Measurements from ENCODE around the gene BMP7.

The BMP7 gene

DNA sequence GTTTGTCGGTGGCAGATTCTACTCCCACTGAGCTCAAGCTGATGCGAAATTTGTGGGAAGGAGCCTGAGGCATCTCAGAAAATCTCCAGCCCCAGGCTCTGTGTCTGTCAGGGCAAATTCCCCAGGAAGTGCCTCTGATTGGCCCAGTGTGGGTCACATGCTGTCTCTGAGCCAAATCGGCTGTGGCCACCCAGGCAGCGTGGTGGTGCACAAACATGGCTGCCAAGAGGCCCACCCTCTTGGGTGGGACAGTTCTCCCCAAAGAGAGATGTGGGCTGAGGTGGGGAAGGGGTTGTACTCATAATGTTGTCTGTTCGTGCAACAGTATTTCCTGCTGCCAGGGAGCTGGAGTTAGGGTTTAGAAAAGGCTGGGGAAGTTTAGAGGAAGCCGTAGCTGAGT lies 130.6 kb downstream of the BMP7 start:
- H3K27ac ChIP-seq = no peak overlapping the region
- no peak overlapping the region for H3K4me3 ChIP-seq
- no peak for DNase-seq (ENCODE audit: low spot score)
- TF ChIP-seq, protein P1, sequence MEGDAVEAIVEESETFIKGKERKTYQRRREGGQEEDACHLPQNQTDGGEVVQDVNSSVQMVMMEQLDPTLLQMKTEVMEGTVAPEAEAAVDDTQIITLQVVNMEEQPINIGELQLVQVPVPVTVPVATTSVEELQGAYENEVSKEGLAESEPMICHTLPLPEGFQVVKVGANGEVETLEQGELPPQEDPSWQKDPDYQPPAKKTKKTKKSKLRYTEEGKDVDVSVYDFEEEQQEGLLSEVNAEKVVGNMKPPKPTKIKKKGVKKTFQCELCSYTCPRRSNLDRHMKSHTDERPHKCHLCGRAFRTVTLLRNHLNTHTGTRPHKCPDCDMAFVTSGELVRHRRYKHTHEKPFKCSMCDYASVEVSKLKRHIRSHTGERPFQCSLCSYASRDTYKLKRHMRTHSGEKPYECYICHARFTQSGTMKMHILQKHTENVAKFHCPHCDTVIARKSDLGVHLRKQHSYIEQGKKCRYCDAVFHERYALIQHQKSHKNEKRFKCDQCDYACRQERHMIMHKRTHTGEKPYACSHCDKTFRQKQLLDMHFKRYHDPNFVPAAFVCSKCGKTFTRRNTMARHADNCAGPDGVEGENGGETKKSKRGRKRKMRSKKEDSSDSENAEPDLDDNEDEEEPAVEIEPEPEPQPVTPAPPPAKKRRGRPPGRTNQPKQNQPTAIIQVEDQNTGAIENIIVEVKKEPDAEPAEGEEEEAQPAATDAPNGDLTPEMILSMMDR (IDR thresholded peaks at IDR 0.05) = no peak

DNA sequence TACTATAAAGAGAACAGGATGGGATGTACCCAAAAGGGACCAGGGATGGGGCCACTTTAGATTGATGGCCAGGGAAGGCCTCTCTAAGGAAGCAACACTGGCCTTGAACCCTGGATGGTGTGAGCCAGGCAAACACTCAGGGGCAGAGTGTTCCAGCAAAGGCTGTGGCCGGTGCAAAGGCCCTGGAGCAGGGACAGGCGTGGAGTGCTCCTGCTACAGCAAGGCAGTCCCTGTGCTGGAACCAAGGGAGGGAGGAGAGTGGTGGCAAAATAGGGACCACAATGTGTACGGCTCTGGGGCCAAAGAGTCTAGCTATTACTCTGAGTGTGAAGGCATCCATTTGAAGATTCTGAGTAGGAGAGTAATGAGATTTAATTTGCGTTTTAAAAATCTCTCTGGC lies 131.6 kb downstream of the BMP7 start:
- H3K27ac ChIP-seq = no peak overlapping the region
- H3K4me3 ChIP-seq = no peak overlapping the region
- DNase-seq (ENCODE audit: low spot score) = no peak
- TF ChIP-seq, protein P1 (IDR thresholded peaks at IDR 0.05) = no peak

DNA sequence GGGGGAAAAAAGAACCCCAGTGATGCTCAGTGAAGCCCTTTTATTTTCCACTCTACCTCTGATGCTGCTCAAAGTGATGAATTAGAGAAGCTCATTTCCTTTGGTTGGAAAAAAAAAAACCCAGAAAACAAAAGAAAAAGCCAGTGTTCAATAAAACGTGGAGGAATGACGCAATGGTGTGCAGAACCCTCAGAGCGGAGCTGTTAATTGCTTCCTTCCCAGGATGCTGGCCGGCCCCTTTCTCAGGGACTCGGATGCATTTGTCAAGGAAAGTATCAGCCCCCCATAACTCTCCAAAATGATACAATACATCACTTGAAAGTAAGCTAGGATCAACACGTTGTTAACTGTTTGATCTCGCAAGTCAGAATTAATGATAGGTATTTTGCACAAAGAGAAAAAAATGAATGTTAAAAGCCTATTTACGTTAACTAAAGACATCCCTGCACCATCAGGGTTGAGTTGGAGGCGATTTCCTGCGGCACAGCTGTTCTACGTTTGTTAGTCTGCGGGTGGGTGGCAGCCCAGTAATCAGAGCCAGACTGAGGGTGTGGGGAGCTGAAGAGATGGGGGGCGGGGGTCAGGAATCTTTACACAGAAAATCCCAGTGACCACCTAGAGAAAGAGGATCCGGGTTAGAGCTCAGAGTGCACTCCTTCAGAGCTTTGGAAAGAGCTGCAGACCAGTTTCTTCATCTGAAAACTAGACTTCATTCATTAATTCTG lies 132.4 kb downstream of the BMP7 start:
- Histone ChIP-seq H3K4me3 (no peak overlapping the region), H3K27ac (no peak overlapping the region)
- TF ChIP-seq, protein P1 (IDR thresholded peaks at IDR 0.05) = no peak
- DNase-seq (ENCODE audit: low spot score) = no peak

DNA sequence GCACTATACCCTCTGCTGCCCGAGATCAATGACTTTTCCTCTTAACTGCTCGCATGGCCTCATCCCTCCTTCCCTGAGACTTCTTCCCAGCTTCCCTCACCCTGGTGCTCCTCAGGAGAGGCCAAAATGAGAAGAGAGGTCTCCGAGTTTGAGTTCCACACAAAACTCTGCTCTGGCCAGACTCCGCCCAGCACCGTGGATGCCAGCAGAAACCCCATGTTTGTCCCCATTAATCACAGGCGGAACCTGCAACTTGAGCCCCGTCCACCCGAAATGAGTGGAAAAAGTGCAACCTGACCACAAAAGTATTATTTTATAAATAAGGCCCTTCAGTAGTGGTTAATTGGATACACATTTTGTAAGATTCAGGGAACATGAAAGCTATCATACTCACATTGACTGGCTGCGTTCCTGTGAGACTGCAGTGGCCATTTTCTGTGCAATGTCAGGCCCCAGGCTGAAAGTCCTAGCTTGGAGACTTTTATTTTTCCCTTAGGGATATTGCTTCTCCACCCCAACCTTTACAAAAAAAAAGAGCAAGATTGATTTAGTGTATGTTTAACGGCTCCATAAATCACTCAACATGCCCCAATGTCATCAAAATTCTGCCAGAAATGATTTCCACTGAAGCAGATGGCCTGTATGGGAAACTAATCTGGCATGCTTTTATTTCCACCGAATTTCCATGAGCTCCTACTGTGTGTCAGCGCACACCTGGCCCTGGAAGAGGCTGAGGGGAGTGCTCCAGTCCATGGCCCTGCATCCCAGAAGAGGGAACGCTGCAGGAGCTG lies 134.6 kb downstream of the BMP7 start:
- TF ChIP-seq, protein P1 (IDR thresholded peaks at IDR 0.05) = no peak
- Histone ChIP-seq H3K27ac (no peak overlapping the region), H3K4me3 (no peak overlapping the region)
- DNase-seq (ENCODE audit: low spot score) = no peak

DNA sequence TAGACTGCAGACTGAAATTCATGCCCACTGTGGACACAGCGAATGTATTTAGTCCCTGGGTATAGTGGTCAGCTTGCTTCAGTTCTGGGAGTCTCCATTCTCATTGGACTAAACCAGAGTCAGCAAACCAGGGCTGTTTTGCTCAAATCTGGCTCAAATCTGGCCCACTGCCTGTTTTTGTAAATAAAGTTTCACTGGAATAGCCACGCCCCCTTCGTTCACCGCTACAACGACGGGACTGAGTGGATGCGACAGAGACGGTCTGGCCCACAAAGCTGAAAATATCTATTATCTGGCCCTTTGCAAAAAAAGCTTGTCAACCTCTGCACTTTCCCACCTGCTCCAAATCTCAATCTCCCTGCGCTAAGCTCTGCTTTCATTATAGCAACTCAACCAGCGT lies 135.4 kb downstream of the BMP7 start:
- TF ChIP-seq, protein P1 (IDR thresholded peaks at IDR 0.05) = no peak
- Histone ChIP-seq H3K4me3 (no peak overlapping the region), H3K27ac (no peak overlapping the region)
- DNase-seq (ENCODE audit: low spot score) = no peak

DNA sequence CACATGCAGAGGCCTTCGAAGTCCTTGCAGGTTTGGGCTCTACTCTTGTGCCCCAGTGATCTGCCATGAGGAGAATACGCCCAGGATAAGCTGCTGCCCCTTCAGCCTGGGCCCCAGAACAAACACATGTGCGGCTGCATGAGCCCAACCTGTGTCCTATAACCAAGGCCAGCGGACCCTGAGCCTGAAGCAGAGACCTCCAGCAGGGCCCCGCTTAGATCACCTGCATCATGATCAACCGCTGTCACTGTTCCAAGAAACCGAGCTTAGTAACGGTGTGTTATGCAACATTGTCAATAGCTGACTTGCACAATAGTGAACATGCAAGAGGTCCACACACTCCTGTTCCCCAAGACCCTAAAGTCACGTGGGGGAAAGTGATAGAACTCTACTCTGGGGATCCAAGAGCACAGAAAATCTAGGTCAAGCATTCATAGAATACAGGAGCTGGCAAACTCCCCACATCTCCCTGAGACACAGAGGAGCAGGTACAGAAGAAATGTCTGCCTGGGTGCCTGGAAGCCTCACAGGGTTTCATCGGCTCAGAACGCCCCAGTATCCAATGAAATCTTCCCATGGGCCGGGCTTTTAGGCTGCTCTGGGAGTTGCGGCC lies 136.2 kb downstream of the BMP7 start:
- TF ChIP-seq, protein P1 (IDR thresholded peaks at IDR 0.05) = no peak
- DNase-seq (ENCODE audit: low spot score) = no peak
- no peak overlapping the region for H3K27ac ChIP-seq
- H3K4me3 ChIP-seq = no peak overlapping the region
